ENCODE results near the gene PRKCA.
"Not testable (repeated sequence)": the region's sequence is repeated elsewhere in the genome, so short reads cannot be mapped to it uniquely, and the experiment has no call there.

PRKCA gene

DNA sequence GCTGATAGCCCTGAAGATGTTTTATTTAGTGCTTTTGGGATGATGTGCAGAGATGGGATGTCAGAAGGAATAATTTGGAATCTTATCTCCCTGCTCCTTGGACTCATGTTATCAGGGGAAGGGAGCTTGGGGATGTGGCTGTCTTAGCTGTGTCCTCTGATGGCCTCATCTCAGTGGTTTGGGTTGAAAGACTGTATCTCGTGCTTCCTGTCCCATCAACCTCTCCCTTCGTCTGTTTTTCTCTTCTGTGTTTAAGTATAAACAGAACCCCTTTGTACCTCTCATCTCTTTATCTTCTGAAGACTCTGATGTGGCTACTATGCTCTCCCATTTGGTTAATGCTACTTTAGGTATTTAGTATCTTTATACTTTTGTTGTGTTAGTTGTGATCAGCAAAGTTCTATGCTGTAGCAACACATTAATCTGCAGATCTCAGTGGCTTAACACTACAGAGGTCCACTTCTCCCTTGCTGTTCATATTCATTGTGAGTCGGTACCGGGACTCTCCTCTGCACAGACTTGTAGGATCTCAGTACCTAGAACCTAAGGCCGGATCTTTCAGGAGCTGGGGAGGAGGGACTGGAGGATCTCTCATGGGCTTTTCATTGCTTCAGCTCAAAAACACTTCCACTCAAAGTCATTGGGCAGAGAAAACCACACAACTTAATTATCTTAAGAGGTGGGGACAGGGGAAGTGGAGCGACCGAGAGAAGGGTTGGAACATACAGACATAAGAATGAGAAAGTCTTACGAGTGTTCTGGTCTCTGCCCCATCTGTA is 28.8 kb downstream of the PRKCA start:
- DNase-seq: peak; percentile 38

- DNase-seq: no peak
These were observed 33.4 kb downstream of the PRKCA start for GRCh38 chr17:66335797-66336196.

DNA sequence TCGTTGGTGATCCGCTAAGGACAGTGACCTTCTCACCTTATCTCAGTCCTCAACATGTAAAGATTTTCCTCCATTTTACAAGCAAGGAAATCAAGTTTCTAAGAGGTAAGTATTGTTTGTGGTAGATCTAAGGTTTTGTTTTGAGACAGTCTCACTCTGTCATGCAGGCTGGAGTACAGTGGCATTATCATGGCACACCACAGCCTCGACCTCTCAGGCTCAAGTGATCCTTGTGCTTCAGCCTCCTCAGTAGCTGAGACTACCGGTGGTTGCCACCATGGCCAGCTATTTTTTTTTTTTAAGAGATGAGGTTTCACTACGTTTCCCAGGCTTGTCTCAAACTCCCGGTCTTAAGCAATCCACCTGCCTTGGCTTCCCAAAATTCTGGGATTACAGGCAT is 34.9 kb downstream of the PRKCA start:
- DNase-seq: peak; percentile 36

DNA sequence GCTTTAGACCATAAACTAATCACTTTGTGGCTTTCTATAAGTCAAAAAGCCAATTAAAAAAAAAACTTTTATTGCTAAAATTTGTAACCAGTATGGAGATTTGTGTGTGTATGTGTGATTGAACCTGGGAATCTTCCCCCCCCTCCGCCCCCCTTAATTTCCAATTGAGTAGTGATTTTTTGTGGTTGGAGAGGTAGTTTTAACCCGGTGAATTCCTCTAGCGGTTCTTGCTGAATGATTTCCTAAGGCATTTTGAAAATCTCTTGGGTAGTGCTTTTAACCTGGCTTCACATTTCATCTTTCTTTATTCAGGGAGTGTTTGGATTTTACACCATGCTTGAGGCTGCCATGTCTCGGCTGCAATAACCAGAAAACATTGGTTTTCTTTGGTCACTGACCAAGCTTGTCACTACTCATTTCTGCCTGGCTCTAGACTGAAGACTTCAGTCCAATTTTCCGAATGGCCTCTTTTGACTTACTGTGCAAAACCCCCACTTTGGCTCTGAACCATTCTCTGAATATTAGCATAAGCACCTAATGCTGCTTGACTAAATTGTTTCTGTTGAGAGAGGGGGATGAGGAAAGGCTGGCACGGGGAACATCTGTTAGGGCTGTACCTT is 35.6 kb downstream of the PRKCA start:
- DNase-seq: no peak

GRCh38 chr17:66338937-66339336 is 36.5 kb downstream of the PRKCA start:
- DNase-seq: no peak

- no peak for DNase-seq
These were observed 37.1 kb downstream of the PRKCA start for GRCh38 chr17:66339561-66339960.

- DNase-seq: no peak
These were observed 38.3 kb downstream of the PRKCA start for GRCh38 chr17:66340720-66341119.

DNA sequence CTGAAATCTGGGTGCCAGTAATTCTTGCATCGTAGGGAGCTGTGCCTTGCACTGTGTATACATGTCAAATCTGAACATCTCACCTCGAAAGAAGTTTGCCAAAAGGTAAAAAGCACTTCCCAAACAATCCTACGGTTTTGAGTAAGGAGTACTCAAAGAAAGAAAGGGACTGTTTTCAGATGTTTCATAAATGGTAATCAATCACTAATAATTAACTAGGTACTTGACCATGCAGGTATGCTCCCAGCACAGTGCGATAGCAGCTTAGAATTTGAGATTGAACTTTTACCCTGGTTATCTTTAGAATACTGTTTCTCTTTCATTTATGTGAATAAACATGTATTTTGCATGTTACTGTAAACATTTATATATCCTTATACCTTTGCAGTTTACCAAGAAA is 39.0 kb downstream of the PRKCA start:
- no peak for DNase-seq

- not testable (repeated sequence) for DNase-seq
These were observed 39.9 kb downstream of the PRKCA start for GRCh38 chr17:66342263-66342662.

DNA sequence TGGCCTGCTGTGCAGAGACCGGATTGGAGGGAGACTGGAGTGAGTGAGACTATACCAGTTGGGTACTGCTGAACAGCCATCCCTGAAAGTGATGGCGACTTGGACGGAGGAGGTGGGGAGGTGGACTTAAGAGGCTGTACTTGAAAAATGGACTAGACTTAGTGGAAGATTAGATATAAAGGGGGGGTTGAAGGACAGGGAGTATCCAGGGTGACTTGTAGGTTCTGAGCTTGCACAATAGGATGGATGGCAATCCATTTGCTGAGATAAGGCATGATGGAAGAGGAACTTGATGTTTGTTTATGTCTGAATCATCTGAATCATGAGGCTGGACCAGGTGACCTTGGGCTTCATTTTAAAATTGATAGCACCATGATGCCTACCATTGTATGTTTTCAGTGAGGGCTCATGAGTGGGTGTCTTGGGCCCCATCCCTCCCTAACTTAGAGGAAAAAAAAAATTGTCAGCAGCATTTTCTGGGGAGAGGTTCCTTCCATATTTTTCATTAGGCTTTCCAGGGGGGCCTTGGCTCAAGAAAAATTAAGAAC is 41.2 kb downstream of the PRKCA start:
- no peak for DNase-seq

- DNase-seq: no peak
These were observed 42.1 kb downstream of the PRKCA start for GRCh38 chr17:66344473-66344872.

- no peak for DNase-seq
These were observed 42.9 kb downstream of the PRKCA start for GRCh38 chr17:66345264-66345663.

- DNase-seq: not testable (repeated sequence)
These were observed 43.7 kb downstream of the PRKCA start for GRCh38 chr17:66345949-66346638.

DNA sequence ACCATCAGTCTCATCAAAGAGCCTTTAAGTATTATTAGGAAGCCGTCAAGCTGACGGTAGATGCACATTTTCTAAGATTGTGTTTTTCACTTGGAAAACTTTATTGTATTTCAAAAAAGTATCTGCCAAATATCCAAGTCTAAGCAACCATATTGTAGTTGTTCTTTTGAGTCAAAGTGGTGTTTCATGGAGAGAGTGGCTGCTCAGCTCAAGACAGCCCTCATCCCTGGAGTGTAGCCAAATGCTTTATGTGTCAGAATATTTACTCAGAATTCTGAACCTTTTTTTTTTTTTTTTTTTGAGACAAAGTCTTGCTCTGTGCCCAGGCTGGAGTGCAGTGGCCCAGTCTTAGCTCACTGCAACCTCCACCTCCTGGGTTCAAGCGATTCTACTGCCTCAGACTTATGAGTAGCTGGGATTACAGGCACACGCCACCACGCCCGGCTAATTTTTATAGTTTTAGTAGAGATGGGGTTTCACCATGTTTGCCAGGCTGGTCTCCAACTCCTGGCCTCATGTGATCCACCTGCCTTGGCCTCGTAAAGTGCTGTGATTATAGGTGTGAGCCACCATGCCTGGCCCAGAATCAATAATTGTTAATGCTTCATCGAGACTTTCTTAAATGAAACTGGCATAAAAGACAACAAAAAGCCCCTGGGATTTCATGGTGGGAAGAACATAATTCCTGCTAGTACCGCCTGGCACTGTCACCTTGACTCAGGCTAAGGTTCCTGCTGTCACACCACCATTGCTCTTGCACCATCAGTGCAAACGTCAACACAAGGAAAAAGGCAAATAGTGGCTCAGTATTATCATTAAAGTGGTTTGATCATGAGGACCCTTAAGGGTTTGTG is 45.5 kb downstream of the PRKCA start:
- peak; percentile 40 for DNase-seq

DNA sequence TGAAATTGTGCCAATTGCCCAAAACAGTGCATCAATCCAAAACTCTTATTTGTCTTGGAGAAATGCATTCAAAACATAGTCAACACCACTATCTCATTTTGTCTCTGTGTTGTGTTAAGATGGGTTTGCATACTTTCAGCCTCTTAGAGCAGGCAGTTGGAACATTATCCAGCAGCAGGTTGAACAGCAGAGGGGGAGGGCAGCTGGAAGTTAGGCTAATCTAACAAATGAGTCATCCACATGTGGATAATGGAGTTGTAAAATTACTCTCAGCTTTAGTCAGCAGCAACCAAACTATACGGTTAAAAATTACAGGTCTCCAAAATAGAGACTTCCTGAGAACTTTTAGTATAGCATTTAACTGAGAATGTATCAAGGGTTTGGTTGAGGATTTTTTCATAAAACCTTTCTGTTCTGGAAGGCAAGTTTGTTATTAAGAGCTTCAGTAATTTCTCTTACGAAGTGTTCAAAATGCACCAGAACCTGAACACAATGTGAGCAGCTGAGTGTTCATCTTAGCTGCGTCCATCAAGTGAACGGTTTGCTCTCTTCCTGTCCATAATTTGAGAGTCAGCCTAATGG is 46.3 kb downstream of the PRKCA start:
- DNase-seq: peak; percentile 79

DNA sequence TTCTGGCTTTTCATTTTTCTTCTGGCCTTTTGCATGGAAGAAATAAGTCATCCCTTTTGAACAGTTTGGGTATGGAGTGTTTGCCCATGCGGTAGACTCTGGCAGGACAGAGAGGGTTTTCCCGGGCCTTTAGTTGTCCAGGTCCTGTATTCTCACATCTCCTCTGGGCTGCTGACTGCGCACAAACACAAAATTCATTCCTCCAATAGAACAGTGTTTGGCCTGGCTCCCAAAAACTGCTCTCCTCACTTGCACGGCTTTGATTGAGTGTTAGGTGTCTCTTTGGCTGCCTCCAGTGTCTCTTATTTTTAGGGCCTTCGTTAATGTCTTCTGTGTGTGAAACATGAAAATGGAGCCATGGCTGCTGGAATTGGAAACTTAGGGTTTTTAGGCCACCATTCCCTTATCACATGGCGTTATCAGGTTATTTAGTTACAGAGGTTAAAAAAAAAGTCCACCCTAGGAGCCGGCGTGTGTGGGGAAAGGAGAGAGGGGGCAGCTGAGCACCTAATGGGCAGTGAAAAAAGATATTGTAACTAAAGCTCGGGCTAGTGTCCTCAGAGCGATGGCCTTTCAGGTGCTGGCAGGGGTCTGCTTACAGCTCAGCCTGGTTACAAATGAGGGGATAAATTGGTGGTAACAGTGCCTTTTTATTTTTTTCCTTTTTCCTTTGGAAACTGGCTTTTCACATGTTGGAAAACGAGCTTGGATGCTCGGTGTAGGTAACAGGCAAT is 47.3 kb downstream of the PRKCA start:
- DNase-seq: no peak

DNA sequence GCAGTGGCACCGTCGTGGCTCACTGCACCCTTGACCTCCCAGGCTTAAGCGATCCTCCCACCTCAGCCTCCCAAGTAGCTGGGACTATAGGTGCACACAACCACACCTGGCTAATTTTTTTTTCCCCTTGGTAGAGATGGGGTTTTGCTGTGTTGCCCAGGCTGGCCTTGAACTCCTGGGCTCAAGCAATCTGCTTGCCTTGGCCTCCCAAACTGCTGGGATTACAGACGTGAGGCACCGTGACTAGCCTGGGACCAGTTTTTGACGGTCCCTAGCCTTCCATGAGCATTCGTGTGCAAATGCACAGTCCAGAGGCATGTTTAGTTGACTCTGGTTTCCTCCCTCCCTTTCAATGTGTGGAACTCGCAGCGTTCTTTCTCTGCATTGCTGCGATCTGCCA is 48.2 kb downstream of the PRKCA start:
- DNase-seq: not testable (repeated sequence)

DNA sequence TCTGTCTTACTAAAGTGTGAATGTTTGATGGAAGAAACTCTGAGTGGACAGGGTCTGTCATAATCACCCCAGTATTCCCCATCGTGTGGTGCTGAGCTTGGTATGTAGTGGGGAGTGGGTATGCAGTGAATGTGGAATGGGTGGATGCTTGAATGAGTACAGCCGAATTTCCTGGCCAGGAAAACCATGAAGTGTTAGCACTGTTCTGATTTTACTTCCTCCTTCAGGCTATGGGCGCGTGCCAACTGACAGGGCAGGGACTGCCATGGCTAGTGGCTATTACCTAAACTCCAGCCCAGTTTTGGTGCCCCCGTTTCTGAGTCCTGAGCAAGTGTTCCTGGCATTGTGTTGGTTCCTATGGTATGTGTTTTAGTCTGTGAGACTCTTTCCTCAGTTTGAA is 48.6 kb downstream of the PRKCA start:
- no peak for DNase-seq

- no peak for DNase-seq
These were observed 49.3 kb downstream of the PRKCA start for GRCh38 chr17:66351701-66352100.

DNA sequence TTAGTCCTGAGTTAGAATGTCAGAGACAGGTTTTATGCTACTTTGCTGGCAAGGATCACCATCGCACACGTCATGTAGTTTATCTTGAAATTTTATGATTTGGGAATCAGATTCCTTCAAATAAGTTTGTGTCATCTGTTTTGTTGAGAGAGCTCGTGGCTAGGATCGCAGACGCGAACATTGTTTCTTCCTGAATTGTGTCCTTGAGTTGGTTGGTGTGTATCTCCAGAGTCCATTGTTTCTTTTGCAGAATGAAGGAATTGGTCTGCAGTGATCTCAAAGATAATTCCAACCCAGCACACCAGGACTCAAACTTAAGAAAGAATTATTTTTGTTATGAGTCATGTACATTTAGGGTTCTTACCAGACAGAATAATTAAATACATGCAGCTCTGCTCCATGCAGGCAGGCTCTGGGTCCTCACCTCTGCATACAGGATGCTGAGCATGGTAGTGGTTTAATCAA is 51.6 kb downstream of the PRKCA start:
- DNase-seq: no peak

GRCh38 chr17:66354472-66354871 is 52.1 kb downstream of the PRKCA start:
- no peak for DNase-seq

- no peak for DNase-seq
These were observed 52.6 kb downstream of the PRKCA start for GRCh38 chr17:66354981-66355380.
